Myocyte (in vitro differentiated cells): ENCODE results near the gene LAIR2. TPM values are rescaled to one million over a fixed set of nuclear protein-coding genes. Genes with fewer than 3 reads are reported as not detected.
A peak's percentile ranks its signal among the peaks of the same experiment; 100 is the strongest.

Experiments
- DNase-seq: peaks from one replicate; pipeline ENCODE4 v3.0.0-alpha.2; 2012; ENCODE audit warnings: low read depth
- polyA plus RNA-seq: library from polyadenylated mRNA; unstranded; fragments of >200 nt; gene quantifications from one replicate; pipeline ENCODE4 v1.2.1, GENCODE V29; 2012; ENCODE audit warnings: missing spikeins
- total RNA-seq: library from RNA; depleted of rRNA; stranded (reverse); fragments of >200 nt; gene quantifications from 2 replicates; pipeline ENCODE4 v1.2.3, GENCODE V29; 2014

LAIR2 gene, protein sequence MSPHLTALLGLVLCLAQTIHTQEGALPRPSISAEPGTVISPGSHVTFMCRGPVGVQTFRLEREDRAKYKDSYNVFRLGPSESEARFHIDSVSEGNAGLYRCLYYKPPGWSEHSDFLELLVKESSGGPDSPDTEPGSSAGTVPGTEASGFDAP
- not detected in 2 replicates for total RNA-seq
- not detected for polyA plus RNA-seq

DNA sequence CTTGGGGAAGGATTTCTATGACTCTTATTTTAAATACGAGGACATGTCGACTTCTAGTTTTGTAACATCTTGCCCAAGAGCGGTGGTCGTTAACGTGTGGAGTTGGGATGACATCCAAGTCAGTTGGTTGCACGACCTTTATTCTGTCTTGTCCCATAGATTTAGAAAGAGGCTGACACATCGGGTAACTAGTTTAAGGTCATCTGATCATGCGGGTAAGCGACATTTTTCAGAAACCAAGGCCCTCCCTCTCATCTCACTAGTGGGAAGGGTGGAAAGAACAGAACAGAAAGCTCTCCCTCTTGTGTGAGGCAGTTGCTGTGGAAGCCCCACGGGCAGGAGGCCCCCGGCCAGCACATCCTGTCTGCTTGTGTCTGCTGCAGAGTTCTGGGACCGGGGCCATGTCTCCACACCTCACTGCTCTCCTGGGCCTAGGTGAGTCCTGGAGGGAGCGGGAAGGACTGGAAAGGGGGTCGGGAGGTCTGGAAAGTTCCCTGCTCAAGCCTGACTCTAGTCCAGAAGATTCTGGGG lies at the start of gene LAIR2:
Gene LAIR2 (plus strand): TSS at position 314 of the 531 bp plus-strand sequence. CDS start 88 bp downstream, at position 402.
- DNase-seq: no peak

DNA sequence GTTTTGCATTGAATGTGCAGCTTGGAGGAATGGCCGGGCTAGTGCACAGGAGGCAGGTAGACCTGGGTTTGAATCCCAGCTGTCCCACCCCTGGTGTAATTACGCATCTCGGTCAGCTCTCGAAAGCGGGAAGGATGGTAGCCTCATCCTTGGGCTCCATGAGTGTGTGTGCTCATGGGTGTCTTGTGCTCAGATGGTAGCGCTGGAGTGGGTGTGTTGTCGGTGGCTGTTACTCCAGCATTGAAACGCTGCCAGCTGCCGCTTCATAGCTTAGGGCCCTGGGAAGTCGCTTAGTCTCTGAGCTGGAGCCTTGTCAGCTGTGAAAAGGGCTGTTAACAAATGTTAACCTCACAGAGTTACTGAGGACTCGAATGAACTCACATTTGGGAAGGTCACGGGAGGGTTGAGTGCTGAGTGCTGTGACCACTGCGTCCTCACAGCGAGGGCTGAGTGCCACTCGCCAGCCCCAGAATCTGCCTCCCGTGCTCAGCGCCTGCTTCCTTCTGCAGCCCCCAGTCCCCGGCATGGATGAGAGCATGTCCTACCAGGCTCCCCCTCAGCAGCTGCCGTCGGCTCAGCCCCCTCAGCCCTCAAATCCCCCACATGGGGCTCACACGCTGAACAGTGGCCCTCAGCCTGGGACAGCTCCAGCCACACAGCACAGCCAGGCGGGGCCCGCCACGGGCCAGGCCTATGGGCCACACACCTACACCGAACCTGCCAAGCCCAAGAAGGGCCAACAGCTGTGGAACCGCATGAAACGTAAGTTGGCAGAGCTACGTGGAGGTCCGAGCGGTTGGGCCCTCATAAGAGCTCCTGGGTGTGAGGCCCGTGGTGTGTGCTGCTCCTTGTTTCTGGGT lies 48.5 kb upstream of the LAIR2 start:
- no peak for DNase-seq

DNA sequence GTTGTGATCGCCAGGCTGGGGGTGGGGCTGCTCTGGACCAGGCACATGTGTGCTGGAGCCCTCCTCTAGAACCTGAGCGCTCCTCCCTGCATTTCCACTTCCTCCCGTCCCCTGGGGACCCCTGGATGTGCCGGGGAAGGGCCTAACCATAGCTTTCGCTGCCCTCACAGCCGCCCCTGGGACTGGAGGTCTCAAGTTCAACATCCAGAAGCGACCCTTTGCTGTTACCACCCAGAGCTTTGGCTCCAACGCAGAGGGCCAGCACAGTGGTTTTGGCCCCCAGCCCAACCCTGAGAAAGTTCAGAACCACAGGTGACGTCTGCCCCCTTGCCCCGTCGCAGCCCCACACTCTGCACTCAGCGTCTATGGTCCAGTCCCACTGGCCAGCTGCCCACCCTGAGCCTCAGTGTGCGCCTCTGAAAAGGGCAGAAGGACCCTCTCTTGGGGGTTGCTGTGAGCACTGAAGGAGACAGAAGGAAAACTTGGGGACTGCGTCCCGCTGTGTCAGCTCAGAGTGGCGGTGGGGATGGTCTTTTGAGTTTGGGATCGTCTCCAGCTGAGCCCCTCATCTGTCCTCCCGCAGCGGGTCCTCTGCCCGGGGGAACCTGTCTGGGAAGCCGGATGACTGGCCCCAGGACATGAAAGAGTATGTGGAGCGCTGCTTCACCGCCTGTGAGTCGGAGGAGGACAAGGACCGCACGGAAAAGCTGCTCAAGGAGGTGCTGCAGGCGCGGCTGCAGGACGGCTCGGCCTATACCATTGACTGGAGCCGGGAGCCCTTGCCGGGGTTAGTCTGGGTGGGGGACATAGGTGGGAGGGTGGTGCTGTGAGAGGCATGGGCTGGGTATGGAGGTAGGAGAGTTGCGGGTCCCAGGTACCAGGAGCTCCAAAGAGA lies 47.6 kb upstream of the LAIR2 start:
- no peak for DNase-seq

DNA sequence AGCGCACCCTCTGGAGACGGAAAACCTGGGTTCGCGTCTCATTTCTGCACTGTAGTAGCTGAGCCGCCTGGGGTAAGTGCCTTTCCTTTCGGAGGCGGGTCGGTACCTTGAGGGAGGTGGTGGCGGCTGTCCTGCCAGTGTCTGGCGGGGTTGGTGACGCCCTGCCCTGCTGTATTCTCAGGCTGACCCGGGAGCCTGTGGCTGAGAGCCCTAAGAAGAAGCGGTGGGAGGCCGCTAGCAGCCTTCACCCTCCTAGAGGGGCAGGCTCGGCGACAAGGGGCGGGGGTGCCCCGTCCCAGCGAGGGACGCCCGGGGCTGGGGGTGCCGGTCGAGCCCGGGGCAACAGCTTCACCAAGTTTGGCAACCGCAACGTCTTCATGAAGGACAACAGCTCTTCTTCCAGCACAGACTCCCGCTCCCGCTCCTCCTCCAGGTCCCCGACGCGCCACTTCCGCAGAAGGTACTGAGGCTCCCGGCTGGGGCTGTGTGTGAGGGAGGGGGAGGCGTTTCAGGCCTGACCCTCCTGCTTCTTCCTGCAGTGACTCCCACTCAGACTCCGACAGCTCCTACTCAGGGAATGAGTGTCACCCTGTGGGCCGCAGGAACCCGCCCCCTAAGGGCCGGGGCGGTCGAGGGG lies 46.7 kb upstream of the LAIR2 start:
- DNase-seq: no peak

DNA sequence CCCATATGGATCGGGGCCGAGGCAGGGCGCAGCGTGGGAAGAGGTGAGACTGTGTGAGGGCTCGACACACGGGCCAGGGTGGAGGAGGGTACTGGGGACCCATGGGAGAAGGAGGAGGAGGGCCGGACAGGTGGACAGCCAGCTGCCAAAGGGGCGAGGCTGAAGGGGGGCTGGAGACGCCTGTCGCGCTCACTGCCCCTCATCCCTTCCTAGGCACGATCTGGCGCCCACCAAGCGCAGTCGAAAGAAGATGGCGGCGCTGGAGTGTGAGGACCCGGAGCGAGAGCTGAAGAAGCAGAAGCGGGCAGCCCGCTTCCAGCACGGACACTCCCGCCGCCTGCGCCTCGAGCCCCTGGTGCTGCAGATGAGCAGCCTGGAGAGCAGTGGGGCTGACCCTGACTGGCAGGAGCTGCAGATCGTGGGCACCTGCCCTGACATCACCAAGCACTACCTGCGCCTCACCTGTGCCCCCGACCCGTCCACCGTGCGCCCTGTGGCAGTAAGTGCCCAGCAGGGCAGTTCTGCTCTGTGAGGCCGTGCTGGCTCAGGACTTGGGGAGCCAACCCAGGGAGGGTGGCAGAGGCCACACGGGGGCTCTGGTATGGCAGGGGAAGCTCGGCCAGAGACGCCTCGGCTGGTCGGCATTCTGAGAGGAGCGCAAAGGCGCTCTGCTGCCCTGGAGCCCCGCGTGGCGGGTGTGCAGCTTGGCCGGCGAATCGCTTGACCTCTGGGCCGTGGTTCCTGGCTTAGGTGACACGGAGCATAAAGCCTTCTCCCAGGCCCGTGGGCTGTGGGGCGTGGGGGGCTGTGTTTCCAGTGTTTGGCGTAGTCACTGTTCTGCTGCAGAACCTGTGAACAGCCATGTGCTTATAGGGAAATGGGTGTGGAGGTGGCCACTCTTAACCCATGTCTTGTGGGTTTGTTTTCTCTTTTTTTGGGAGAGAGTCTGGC lies 45.9 kb upstream of the LAIR2 start:
- no peak for DNase-seq

DNA sequence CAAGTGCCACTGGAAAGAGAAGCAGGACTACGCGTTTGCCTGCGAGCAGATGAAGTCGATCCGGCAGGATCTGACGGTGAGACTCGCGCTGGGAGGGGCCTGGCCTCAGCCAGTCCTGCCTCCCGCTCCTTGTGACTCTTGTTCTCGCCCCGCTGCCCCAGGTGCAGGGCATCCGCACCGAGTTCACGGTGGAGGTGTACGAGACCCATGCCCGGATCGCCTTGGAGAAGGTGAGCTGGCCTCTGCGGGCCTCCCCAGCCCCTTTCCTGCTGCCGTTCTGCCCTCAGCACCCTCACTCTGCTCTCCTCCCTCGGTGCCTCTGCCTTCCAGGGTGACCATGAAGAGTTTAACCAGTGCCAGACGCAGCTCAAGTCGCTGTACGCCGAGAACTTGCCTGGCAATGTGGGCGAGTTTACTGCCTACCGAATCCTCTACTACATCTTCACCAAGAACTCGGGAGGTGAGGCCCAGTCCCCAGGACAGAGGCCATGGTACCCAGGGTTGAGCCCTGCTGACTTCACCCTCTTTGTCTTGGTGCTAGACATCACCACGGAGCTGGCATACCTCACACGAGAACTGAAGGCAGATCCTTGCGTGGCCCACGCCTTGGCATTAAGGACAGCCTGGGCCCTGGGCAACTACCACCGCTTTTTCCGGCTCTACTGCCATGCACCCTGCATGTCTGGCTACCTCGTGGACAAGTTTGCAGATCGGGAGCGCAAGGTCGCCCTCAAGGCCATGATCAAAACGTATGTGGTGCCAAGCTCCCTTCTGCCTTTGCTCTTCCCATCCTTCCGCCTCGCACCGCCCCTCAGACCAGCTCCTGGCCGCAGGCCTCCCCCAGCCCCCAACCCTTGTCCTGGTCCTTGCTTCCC lies 44.6 kb upstream of the LAIR2 start:
- DNase-seq: no peak

DNA sequence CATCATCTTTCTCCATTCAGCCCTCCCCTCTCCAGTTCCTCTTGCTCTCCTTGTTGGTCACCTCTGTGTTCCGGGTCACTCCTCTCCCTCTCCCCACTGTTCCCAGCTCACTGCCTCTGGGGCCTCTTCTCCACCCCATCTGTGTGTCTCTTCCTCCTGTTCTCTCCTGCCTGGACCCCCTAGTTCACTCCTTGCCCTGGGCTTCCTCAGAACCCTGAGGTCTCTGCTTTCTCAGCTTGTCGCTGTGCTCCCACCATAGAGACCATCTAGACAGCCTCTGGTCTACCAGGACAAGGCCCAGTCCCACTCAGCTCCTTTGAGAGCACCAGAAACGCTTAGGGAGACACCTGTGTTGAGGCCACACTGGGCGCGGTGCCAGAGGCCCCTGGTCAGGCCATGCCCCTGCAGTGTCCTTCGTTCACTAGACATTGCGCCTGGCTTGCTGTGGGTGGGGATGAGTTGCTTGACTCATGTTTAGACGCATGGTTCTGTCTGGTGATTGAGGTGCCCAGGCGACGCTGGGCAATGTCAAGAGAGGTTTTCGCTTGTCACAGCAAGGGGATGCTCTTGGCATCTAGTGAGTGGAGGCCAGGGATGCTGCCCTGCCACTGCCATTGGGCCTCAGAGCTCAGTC lies 43.9 kb upstream of the LAIR2 start:
- no peak for DNase-seq

DNA sequence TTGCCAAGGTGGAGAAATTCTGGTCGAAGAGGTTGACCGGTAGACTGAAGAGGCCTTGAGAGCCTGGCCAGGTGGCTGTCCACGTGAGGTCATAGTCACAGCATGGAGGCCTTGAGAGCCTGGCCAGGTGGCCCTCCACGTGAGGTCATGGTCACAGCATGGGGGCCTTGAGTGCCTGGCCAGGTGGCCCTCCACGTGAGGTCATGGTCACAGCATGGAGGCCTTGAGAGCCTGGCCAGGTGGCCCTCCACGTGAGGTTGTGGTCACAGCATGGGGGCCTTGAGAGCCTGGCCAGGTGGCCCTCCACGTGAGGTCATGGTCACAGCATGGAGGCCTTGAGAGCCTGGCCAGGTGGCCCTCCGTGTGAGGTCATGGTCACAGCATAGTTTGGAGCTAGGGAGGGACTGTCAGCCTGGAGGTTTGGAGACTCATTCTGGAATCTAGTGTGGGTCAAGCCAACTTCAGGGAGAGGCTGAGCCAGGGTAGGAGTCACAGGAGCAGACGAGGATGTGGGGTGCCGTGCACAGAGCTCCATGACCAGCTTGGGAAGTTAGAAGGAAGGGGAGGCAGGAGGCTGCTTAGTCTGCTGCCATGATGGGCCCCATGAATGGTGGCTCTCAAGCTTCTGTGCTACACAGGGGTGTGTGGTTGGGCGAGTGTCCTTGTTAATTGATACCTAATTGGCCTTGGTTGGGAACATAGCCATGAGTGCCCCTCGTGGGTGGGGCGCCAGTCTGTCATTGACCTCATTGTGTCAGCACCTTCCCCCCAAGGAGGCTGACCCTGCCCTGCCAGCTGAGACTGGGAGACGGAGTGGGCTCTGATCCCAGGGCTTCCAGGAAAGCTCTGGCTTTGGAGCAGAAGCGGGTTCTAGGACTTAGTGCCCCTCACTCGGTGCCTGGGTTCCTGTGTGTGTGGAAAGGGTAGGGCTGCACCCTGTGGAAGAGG lies 43.1 kb upstream of the LAIR2 start:
- DNase-seq: no peak

DNA sequence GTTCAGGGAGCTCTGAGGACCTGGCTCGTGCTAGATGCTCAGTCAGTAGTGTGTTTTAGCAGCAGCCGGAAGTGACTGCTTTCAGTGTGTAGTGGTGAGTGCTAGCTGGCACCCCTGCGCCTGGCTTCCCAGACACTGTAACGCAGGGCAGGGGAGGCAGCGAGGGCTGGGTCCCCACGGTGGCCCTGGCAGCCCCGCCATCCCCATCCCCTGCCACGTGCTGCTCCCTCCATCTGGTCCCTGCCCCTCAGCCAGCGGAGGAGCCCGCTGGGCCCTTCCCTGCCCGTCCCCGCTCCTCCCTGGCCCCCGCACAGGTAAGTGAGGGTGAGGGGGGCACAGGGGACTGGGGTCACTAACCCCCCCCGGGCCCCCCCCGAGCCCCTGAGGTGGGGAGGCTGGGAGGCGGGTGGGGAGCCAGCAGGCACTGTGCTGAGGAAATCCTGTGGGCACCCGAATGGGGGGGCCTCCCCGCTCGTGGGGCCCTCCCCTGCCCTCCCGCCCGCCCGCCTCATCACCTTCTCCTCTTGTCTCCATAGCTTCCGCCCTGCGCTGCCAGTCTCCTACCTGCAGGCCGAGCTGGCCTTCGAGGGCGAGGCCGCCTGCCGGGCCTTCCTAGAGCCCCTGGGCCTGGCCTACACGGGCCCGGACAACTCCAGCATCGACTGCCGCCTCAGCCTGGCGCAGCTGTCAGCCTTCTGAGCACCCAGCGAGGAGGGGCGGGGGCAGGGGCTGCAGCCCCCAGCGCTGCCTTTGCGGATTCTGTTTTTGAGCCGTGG lies 42.2 kb upstream of the LAIR2 start:
- no peak for DNase-seq

DNA sequence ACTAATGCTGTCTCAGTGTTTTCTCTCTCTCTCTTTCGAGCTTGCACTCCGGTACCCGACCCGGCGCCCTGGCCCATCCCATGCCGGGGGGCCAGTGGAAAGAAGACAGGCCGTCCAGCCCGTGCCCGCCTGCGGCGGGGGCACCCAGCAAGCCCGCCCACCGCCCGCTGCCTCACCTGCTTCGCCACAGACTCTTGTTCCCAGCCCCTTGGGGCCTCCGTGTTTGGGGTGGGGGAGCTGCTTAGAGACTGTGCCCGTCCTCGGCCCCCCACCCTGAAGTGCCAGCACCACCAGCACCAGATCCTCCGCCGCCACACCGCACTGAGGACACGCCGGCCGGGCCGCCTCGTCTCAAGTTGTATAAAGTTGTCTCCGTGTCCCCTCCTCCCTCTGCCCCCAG lies 41.4 kb upstream of the LAIR2 start:
- DNase-seq: no peak

DNA sequence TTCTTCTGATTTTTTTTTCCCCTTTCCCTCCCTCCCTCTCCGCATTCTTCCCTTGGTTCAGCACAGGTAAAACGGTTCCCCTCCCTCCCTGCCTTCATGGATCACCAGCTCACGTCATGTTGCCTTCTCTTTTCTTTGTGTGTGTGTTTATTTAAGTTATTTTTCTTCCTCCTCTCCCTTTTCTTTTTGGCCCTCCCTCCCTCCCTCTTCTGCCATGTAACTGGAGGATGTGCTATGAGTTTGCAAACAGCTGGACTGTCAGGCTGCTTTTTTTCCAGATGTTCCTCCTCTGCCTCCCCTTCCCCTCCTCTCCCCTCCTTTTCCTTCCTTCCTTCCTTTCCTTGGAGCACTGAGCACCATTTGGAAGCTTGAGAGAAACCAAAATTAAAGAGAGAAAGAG lies 41.0 kb upstream of the LAIR2 start:
- no peak for DNase-seq

DNA sequence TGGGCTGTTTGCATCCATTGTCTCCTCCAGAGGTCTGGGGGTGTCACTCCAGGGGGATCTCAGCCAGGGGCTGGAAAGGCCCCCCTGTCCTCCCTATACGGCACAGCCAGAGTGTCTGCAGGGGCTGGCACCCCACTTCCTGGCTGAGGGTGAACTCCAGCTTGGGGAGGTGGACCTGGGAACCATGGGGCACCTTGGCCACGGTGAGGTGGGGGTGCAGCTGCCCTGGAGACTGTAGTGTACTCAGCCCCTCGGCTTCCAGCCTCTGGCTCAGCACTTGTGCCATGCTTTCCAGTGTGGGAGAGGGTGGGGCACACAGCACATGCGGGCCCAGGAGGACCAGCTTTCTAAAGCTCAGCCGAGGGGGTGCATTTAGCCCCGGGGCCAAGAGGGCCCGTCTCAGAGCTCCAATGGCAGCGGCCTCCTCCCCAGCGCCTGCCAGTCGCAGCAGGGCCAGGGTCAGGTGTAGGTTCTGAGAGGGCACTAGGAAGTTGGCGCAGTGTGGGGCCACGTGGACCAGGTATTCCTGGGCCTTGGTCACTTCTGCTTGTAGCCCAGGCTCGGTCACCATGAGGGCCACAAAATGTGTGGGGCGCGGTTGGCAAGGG lies 40.5 kb upstream of the LAIR2 start:
- DNase-seq: no peak

DNA sequence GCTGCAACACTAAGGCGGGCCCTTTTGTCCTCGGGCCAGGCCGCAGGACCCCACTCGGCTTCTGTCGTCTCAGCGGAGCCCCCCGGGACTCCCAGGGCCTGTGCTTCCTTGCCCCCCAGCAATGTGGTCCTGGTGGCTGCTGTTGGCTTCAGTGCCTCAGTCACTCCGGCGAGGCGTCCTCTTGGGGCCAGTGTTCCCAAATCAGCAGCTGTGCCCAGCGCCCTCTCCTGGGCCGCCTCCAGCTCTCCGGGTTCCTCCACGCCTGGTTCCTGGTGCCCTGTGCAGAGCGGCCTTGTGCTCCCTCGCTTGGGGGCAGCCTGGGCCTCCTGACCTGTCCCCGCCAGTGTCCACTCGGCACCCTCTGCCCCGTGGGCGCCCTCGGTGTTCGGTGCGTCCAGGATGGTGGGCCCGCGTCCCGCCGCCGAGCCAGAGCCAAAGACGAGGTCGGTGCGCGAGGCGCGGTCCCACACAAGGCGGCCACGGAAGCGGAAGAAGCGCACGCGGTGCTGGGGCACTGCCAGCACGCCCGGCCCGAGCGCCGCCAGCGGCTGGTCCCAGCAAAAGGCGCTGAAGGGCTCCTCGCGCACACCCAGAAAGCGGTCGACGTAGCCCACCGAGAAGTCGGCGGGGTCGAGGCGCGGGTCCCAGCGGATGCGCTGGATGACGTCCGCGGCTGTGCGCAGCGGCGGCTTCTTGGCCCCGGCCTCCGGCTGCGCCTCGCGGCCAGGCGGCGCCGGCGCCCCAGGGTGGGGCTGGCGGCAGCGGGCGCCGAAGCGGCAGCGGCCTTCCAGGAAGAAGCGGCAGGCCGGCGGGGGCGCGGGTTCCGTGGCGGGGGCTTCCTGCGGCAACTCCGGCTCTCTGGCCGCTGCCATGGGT lies 39.7 kb upstream of the LAIR2 start:
- peak; percentile 71 for DNase-seq

DNA sequence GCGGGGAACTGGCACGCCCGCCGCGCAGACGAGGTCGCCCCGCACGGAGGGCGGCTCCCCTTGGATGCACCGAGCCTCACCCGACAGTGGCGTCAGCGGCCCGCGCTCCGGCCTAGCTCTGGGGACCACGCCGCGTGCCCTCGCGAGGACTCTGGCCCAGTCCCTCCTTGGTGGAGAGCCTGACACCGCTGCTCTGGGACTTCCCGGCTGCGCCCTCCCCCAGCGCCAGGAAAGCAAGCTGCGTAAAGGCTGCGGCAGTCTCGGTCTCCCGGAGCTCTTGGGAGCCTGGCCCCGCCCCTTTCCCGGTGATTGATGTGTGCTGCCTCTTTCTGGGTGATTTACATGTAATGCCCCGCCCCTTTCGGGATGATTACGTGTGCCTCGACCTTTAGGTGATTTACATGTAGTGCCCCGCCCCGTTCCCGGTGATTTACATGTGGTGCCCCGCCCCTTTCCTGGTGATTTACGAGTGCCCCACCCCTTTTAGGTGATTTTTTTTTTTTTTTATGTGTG lies 39.0 kb upstream of the LAIR2 start, which contains the start of gene LENG9:
Gene LENG9 (minus strand): TSS at position 248 of the 513 bp plus-strand sequence. CDS start 252 bp downstream, outside the sequence.
- DNase-seq: peak; percentile 97
